Astrocyte of the spinal cord (primary cell): ENCODE measurements around the gene FBLN5.
A peak's percentile ranks its signal among the peaks of the same experiment; 100 is the strongest.

ENCODE experiments used
- DNase-seq: peaks from one replicate; pipeline ENCODE4 v3.0.0; 2011; ENCODE audit warnings: low read depth, low spot score
- H3K4me3 ChIP-seq: 2 replicates; pipeline ENCODE4 v1.5.1; 2011; ENCODE audit warnings: low read depth, mild to moderate bottlenecking, low read length, moderate library complexity
- CTCF ChIP-seq: IDR thresholded peaks from 2 replicates; pipeline ENCODE4 v1.5.1; 2012; ENCODE audit warnings: low read depth, mild to moderate bottlenecking, low read length, inconsistent platforms
- in situ Hi-C: cut with HindIII; loops from 2 replicates; pipeline ENCODE4 v1.10.0; 2017; ENCODE audit warnings: low sequenced_read_pairs

The FBLN5 gene, protein sequence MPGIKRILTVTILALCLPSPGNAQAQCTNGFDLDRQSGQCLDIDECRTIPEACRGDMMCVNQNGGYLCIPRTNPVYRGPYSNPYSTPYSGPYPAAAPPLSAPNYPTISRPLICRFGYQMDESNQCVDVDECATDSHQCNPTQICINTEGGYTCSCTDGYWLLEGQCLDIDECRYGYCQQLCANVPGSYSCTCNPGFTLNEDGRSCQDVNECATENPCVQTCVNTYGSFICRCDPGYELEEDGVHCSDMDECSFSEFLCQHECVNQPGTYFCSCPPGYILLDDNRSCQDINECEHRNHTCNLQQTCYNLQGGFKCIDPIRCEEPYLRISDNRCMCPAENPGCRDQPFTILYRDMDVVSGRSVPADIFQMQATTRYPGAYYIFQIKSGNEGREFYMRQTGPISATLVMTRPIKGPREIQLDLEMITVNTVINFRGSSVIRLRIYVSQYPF

DNA sequence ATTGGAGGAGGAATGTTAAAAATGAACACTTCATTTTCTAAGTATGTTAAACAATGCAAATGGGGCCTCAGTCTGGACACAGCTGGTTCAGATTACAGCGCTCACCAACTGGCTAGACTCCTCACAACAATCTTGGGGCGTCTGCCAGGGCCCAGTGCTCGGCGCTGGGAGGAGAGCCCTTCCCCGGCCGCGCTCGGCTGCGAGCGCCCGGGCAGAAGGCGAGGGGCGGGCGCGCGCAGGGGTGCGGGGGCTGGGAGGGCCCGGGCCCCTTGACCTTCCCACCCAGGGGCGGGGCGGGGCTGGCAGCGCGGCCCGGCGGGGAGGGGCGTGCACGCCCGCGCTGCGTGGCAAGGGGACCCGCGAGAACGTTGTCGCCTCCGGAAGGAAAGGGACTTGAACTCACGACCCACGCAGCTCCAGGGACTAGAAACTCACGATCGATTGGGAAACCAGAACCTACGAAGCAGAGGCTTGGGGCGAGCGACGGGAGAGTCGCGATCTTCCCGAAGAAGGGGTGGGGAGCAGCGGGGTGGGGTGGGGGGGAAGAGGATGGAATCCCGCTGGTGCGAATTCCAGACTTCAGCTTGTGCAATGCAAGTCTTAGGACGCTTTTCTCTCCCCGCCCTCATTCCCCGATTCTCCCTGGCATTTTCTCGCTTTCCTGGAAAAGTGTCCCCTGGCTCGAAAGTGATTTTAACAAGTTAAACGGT is at the start of gene FBLN5:
Gene FBLN5, minus strand, starts transcription at position 220 of the 710 bp plus-strand sequence. CDS start 465 bp downstream, outside the sequence.
- peak; percentile 80 for DNase-seq
- H3K4me3 ChIP-seq = peak within 1 kb of the TSS; percentile 50
- TF ChIP-seq CTCF = no peak
- in situ Hi-C loops = no loop called here

GRCh38 chr14:91996948-91997371 is 49.5 kb upstream of the FBLN5 start:
- peak; percentile 66 for TF ChIP-seq CTCF
- no peak overlapping the region for H3K4me3 ChIP-seq
- in situ Hi-C loops = no loop called here
- peak; percentile 75 for DNase-seq

GRCh38 chr14:91987192-91987591 is 39.7 kb upstream of the FBLN5 start:
- DNase-seq = no peak
- in situ Hi-C loops = no loop called here

DNA sequence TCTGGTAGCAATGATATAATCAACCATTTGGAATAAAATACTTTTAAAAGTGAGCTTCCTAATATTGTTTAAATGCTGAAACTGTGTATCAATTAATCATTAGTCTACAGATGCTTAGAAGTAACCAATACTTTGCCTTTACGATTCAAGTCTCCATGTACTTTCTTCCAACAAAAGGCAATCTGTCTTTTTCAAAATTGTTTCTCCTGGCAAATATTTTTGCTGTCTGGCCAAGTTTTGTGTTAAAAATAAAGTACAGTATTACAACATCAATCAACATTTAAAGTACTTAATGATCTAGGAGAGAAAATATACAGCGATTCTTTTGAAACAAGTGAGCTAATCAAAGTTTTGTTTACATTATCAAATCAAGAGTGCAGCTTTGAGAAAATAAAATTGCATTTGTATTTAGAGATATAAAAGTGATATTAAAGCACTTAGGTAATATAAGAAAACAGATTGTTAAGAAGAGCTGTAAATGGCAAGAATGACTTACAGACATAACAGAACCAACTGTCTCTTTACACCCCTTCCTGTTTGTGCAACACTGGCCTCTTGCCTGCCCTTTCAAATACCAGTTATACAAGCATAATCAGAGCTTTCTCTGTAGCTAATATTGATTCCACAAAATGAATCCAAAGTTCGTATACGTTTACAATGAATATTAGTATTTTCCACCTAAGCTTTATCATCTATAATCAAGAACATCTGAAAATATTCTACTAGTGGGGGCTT is 38.2 kb upstream of the FBLN5 start:
- DNase-seq = peak; percentile 19
- TF ChIP-seq CTCF = no peak
- in situ Hi-C loops = no loop called here

More at GRCh38 chr14:91987192-91987591, 39.7 kb upstream of the FBLN5 start:
- H3K4me3 ChIP-seq = no peak overlapping the region
- TF ChIP-seq CTCF = no peak

DNA sequence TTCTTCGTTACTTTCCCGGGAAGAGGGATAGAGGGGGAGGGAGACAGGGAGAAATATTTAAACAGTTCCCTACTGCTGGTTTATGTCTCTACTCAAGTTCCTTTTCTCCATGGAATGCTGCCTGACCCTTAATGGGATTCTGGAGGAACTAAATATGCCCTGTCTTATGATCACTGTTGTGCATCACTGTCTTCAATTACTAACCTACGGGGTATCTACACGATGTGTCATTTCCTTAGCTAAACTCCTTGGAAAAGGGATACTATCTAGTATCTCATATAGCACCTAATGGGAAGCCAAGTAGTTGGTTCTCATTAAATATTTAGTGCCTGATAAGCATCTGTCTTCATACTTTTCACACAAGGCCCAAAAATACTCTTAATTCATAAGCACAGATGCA is 37.5 kb upstream of the FBLN5 start:
- in situ Hi-C loops = no loop called here
- H3K4me3 ChIP-seq = no peak overlapping the region
- TF ChIP-seq CTCF = no peak
- DNase-seq = peak; percentile 32

More for the DNA sequence above, 38.2 kb upstream of the FBLN5 start:
- H3K4me3 ChIP-seq = no peak overlapping the region

- peak; percentile 37 for DNase-seq
- in situ Hi-C loops = no loop called here
- no peak overlapping the region for H3K4me3 ChIP-seq
- TF ChIP-seq CTCF = no peak
These were observed 36.1 kb upstream of the FBLN5 start for GRCh38 chr14:91983588-91983987.
